Lung (tissue), 12 donors: ENCODE data around the gene TMEM98. TPM values are rescaled to one million over a fixed set of nuclear protein-coding genes. Genes with fewer than 3 reads are reported as not detected.

Experiments
- ATAC-seq: fragments of 200-7000 bp; cut with Tn5 transposase; one replicate; pipeline ENCODE4 v1.9.1; 2020; ENCODE audit warnings: moderate number of reproducible peaks; ENCODE audit not compliant: insufficient read depth, low FRiP score
- DNase-seq, 3 donors: peaks; one replicate each; pipeline ENCODE4 v3.0.0-alpha.2; 2013 to 2017
- H3K27ac ChIP-seq, 2 donors: one replicate each; pipeline ENCODE4 v1.5.1; 2013; ENCODE audit warnings: mild to moderate bottlenecking in 2 of 2, moderate library complexity in 2 of 2, control low read depth in 1 of 2, inconsistent platforms in 1 of 2, low read depth in 1 of 2, low read length in 1 of 2
- H3K27me3 ChIP-seq, 3 donors: one replicate each; pipeline ENCODE4 v1.5.1; 2013; ENCODE audit warnings: low read length in 2 of 3; ENCODE audit not compliant: control insufficient read depth in 3 of 3, insufficient read depth in 3 of 3
- H3K36me3 ChIP-seq, 4 donors: one replicate each; pipeline ENCODE4 v1.5.1; 2013; ENCODE audit warnings: low read length in 4 of 4, mild to moderate bottlenecking in 1 of 4, moderate library complexity in 1 of 4; ENCODE audit not compliant: control insufficient read depth in 4 of 4, insufficient read depth in 4 of 4
- H3K4me1 ChIP-seq, 5 donors: one replicate each; pipeline ENCODE4 v1.5.1; 2013; ENCODE audit warnings: low read length in 5 of 5, mild to moderate bottlenecking in 2 of 5, moderate library complexity in 1 of 5; ENCODE audit not compliant: control insufficient read depth in 5 of 5, insufficient read depth in 5 of 5
- H3K4me3 ChIP-seq: one replicate; pipeline ENCODE4 v1.5.1; 2013; ENCODE audit warnings: mild to moderate bottlenecking, control low read depth, moderate library complexity
- H3K9ac ChIP-seq, 2 donors: one replicate each; pipeline ENCODE4 v1.5.1; 2013; ENCODE audit warnings: low read length in 2 of 2, control low read depth in 1 of 2; ENCODE audit not compliant: insufficient read depth in 1 of 2
- H3K9me3 ChIP-seq, 4 donors: one replicate each; pipeline ENCODE4 v1.5.1; 2013; ENCODE audit warnings: low read length in 3 of 4, mild to moderate bottlenecking in 1 of 4, moderate library complexity in 1 of 4; ENCODE audit not compliant: control insufficient read depth in 4 of 4, insufficient read depth in 3 of 4
- CTCF ChIP-seq: IDR thresholded peaks from 2 replicates; pipeline ENCODE4 v1.5.1; 2012; ENCODE audit warnings: mild to moderate bottlenecking; ENCODE audit errors: control extremely low read depth, extremely low read depth
- WGBS, 2 donors: extraction: QIAGEN DNeasy Blood & Tissue Kit; methylation state at CpG; one replicate each; pipeline ENCODE4 v1.1.7; 2013; 5-methylcytosine and 5-hydroxymethylcytosine counted together
- polyA plus RNA-seq, 2 donors: library from polyadenylated mRNA; stranded (reverse); fragments of 200-250 nt; gene quantifications; one replicate each; pipeline ENCODE4 v1.2.1, GENCODE V29; 2013
- total RNA-seq, 2 donors: library from RNA; depleted of rRNA in 1 of 2; stranded (reverse); fragments of >200 nt in 1 of 2; gene quantifications; one replicate each; pipeline ENCODE4 v1.2.1, GENCODE V29; 2014 to 2021
- donor health status: control.
- donor health status: control.
- donor health status: Bipolar disorder and iron deficiency.
- donor health status: healthy.
- donor health status: DM: yes; HTN: yes; CAD: no.

The TMEM98 gene
- total and polyA plus RNA-seq, 4 donors, result 28.4 to 176 (median 46.3) TPM

- DNase-seq (peak in 1 of 3 donors; percentile 46), ATAC-seq (no peak)
- H3K9ac ChIP-seq, result no peak overlapping the region
- 60 to 72% methylated on average over 8 of the region's 8 CpGs for WGBS, 2 donors
- H3K4me3 ChIP-seq, result no peak overlapping the region
- no peak for TF ChIP-seq CTCF
- no peak overlapping the region for H3K27ac ChIP-seq
- no peaks in the 10 kb centered on the region for H3K27me3 ChIP-seq
- no peaks in the 10 kb centered on the region for H3K9me3 ChIP-seq
- H3K4me1 ChIP-seq, result peaks cover 0 to 2% (median 0%) of the 10 kb centered on the region in 5 donors
- no peaks in the 10 kb centered on the region for H3K36me3 ChIP-seq
Measured at GRCh38 chr17:32954477-32954876, 26.5 kb downstream of the TMEM98 start.

- H3K4me1 ChIP-seq, result peaks cover 0 to 2% (median 0%) of the 10 kb centered on the region in 5 donors
- TF ChIP-seq CTCF, result no peak
- no peaks in the 10 kb centered on the region for H3K27me3 ChIP-seq
- H3K4me3 ChIP-seq, result no peak overlapping the region
- H3K36me3 ChIP-seq, result no peaks in the 10 kb centered on the region
- no peaks in the 10 kb centered on the region for H3K9me3 ChIP-seq
- 81 to 88% methylated on average over 1 of the region's 1 CpG for WGBS, 2 donors
- DNase-seq (no peak), ATAC-seq (no peak)
- H3K9ac ChIP-seq, result no peak overlapping the region
- H3K27ac ChIP-seq, result no peak overlapping the region
Measured at GRCh38 chr17:32955155-32955554, 27.2 kb downstream of the TMEM98 start.

- no peak for DNase-seq
- no peaks in the 10 kb centered on the region for H3K9me3 ChIP-seq
- H3K9ac ChIP-seq, result no peak overlapping the region
- no peak overlapping the region for H3K27ac ChIP-seq
- H3K27me3 ChIP-seq, result no peaks in the 10 kb centered on the region
- H3K36me3 ChIP-seq, result no peaks in the 10 kb centered on the region
- TF ChIP-seq CTCF, result no peak
- no peak for ATAC-seq
- H3K4me1 ChIP-seq, result peaks cover 0 to 2% (median 0%) of the 10 kb centered on the region in 5 donors
- WGBS, 2 donors, result 64 to 73% methylated on average over 5 of the region's 5 CpGs
- H3K4me3 ChIP-seq, result no peak overlapping the region
Measured at GRCh38 chr17:32956240-32956970, 28.5 kb downstream of the TMEM98 start.
